Mesothelial cell of epicardium (in vitro differentiated cells): Measurements from ENCODE around the gene MEX3A. TPM values are rescaled to one million over a fixed set of nuclear protein-coding genes. Genes with fewer than 3 reads are reported as not detected.
"Not testable (repeated sequence)": the region's sequence is repeated elsewhere in the genome, so short reads cannot be mapped to it uniquely, and the experiment has no call there.

Source experiments
- DNase-seq, 2 experiments: peaks; one replicate each; pipeline ENCODE4 v3.0.0; 2021; ENCODE audit warnings: low spot score in 2 of 2; ENCODE audit not compliant: unreplicated experiment in 2 of 2
- H3K27ac Mint-ChIP-seq: 2 replicates; pipeline ENCODE4 v1.8.0; 2021; ENCODE audit warnings: mixed read lengths
- H3K27me3 Mint-ChIP-seq: 2 replicates; pipeline ENCODE4 v1.8.0; 2021; ENCODE audit warnings: low read depth, mixed read lengths
- H3K36me3 Mint-ChIP-seq: 2 replicates; pipeline ENCODE4 v1.8.0; 2021; ENCODE audit warnings: mixed read lengths
- H3K4me1 Mint-ChIP-seq: 2 replicates; pipeline ENCODE4 v1.8.0; 2021; ENCODE audit warnings: mixed read lengths
- H3K4me3 Mint-ChIP-seq: 2 replicates; pipeline ENCODE4 v1.8.0; 2021; ENCODE audit warnings: mild to moderate bottlenecking, moderate library complexity, mixed read lengths
- H3K9me3 Mint-ChIP-seq: 2 replicates; pipeline ENCODE4 v1.8.0; 2021; ENCODE audit warnings: mixed read lengths
- CTCF ChIP-seq: fragments of 200-600 bp; sonication (generic); IDR thresholded peaks from one replicate; pipeline ENCODE4 v1.5.0; 2021; ENCODE audit warnings: antibody characterized with exemption; ENCODE audit not compliant: unreplicated experiment
- total RNA-seq: library from RNA; stranded (reverse); gene quantifications from 3 replicates; pipeline ENCODE4 v1.2.1, GENCODE V29; 2021

Gene MEX3A
- total RNA-seq, 1 donor from 2014 or later, result 112 TPM

DNA sequence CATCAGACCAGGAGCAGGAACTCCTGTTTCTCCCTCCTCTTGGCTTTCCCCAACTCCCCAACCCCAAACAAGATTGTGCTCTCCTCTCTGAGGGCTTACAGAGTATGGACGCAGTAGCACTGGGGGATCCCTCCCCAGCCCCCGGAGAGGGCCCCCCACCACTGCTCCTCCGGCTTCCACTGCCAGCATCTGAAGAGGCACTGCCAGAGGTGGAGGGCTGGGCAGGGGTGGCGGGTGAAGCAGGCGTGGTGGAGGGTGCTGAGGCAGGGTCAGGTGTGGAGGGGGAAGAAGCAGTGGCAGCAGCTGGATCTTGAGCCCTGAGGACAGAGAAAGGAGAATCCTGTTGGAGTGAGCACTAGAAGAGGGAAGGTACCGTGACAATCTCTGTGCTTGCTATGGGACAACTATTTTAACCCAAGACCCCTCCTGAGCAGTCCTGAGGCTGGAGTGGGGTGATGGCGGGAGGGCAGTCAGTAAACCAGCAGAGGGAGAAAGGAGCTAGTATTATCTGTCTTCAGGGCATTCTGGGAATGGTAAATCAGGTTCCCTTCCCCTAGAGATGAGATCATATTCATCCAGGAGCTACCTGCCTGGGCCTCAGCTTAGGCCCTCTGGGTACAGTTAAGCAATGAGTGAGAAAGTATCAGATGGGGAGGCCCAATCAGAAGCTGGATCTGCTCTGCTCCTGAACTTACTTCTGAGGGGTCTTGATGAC lies 31.1 kb downstream of the MEX3A start:
- Mint-ChIP-seq H3K4me3 (peak overlapping the region; percentile 15), H3K36me3 (peaks cover 18% of the 10 kb centered on the region), H3K4me1 (peaks cover 20% of the 10 kb centered on the region), H3K27ac (peak overlapping the region; percentile 36), H3K9me3 (no peaks in the 10 kb centered on the region), H3K27me3 (no peaks in the 10 kb centered on the region)
- DNase-seq, result no peak
- no peak for TF ChIP-seq CTCF

DNA sequence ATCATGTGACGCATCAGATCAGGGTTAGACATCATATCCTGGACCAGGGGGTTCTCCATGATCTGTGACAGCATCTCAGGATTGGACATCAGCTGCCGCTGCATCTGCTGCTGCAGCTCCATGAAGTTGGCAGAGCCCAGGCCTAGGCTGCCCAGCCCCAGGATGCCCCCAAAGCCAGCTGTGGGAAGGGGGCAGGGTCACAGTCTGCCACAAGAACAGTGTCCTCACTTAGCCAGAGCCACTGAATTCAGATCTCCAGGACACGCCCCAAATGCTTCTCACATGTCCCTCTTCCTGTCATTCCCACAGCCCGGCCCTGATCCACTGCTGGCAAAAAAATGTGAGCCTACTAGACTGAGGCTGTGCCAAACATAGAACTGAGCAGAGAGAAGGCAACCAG lies 31.9 kb downstream of the MEX3A start:
- no peak for TF ChIP-seq CTCF
- H3K27ac Mint-ChIP-seq, result no peak overlapping the region
- H3K4me3 Mint-ChIP-seq, result no peak overlapping the region
- no peaks in the 10 kb centered on the region for H3K27me3 Mint-ChIP-seq
- H3K36me3 Mint-ChIP-seq, result peaks cover 19% of the 10 kb centered on the region
- H3K9me3 Mint-ChIP-seq, result no peaks in the 10 kb centered on the region
- H3K4me1 Mint-ChIP-seq, result peaks cover 15% of the 10 kb centered on the region
- no peak for DNase-seq

- H3K9me3 Mint-ChIP-seq, result no peaks in the 10 kb centered on the region
- peaks cover 11% of the 10 kb centered on the region for H3K4me1 Mint-ChIP-seq
Measured at GRCh38 chr1:156048663-156049258, 33.5 kb downstream of the MEX3A start.

DNA sequence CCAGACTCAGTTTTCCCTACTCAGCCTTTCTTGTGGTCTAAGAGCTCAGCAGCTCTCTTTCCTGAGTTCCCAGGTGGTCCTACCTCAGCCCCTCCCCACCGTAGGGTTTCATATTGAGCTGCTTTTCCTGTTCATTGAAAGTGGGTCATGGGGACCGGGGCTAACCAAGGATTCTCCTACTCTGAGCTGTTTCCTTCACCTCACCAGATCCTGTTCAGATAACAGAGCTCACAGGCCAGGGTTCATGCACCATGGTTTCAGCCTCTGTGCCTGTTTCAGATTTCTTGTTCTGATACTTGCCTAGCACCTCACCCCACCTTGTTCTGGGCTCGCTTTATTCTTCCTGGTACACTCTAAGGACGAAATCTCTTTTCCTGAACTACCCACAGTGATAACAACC lies 37.2 kb downstream of the MEX3A start:
- Mint-ChIP-seq H3K4me3 (no peak overlapping the region), H3K4me1 (no peaks in the 10 kb centered on the region), H3K36me3 (peaks cover 32% of the 10 kb centered on the region), H3K27ac (no peak overlapping the region), H3K27me3 (no peaks in the 10 kb centered on the region), H3K9me3 (no peaks in the 10 kb centered on the region)
- DNase-seq, result no peak
- no peak for TF ChIP-seq CTCF

More at GRCh38 chr1:156048663-156049258, 33.5 kb downstream of the MEX3A start:
- no peaks in the 10 kb centered on the region for H3K27me3 Mint-ChIP-seq
- H3K36me3 Mint-ChIP-seq, result peaks cover 24% of the 10 kb centered on the region
- H3K27ac Mint-ChIP-seq, result no peak overlapping the region
- no peak overlapping the region for H3K4me3 Mint-ChIP-seq
- DNase-seq, result no peak
- TF ChIP-seq CTCF, result no peak

- Mint-ChIP-seq H3K27ac (no peak overlapping the region), H3K36me3 (peaks cover 19% of the 10 kb centered on the region), H3K4me1 (no peaks in the 10 kb centered on the region), H3K27me3 (no peaks in the 10 kb centered on the region), H3K9me3 (no peaks in the 10 kb centered on the region), H3K4me3 (no peak overlapping the region)
- no peak for TF ChIP-seq CTCF
- no peak for DNase-seq
Measured at GRCh38 chr1:156042828-156043227, 39.4 kb downstream of the MEX3A start.

DNA sequence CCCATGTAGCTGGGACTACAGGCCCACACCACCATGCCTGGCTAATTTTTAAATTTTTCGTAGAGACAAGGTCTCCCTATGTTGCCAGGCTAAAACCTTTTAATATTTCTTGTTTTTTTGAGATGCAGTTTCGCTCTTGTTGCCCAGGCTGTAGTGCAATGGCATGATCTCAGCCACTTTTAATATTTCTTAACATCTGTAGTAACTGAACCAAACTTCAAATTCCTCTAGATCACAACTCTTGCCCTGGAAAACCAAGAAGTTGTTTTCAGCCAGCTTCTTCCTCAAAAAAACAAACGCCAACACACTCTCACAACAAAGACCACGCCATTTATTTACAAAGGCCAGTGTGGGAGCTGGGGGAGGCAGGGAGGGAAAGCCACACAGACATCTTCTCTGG lies 47.3 kb downstream of the MEX3A start:
- H3K27me3 Mint-ChIP-seq, H3K4me1 Mint-ChIP-seq: not testable (repeated sequence)

More for the DNA sequence above, 47.3 kb downstream of the MEX3A start:
- H3K9me3 Mint-ChIP-seq, DNase-seq, H3K4me3 Mint-ChIP-seq, H3K27ac Mint-ChIP-seq: not testable (repeated sequence)
- peaks cover 11% of the 10 kb centered on the region for H3K36me3 Mint-ChIP-seq
